ENCODE measurements around the gene ELOVL7.
"Not testable (repeated sequence)": the region's sequence is repeated elsewhere in the genome, so short reads cannot be mapped to it uniquely, and the experiment has no call there.

ELOVL7 gene

DNA sequence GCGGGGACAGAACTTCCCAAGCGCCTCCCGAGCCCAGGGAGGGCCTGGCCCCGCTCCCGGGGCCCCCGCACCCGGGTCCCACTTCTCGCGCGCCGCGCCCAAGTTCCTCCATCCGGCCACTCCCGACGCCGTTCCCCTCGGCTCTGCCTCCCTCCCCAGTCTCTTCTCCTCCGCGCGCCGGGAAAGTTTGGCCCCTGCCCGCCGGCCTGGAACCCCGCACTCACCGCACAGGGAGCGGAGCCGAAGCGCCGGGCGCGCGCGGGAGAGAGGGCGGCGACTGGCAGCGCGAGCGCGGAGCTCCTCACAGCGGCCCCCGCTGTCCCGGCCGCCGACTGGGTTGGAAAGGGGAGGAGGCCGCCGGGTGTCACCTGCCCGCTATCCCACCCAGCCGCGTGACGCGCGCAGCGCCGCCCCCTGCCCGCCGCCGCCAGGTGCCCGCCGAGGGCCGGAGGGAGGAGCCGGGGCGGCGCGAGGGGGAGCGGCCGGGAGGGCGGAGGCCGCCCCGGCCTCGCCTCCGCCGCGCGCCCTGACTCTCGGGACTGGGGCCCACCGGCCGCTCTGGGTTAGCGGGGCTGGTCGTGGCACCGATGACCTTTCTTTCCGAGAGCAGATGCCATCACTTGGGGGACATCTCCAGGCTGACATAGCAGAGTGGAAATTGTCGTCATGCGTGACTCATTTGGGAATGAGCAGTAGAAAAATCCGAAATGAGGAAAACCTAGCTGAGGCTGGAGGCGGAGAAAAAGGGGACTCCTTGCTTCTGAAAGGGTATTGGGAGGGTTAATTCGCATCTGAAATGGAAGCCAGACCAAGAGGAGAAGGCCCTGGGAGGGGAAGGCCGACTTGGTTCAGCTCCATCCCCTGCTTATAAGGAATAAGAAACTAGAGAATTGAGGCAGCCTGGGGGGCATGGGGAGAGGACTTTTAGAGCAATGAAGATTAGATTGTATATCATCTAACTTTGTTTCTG lies at the start of gene ELOVL7:
ELOVL7 (minus strand) TSS at position 334 of the 970 bp plus-strand sequence. CDS start 56,872 bp downstream, outside the sequence.
- peak; percentile 27 for FAIRE-seq

GRCh38 chr5:60893521-60893920 lies 49.5 kb upstream of the ELOVL7 start:
- FAIRE-seq: no peak

DNA sequence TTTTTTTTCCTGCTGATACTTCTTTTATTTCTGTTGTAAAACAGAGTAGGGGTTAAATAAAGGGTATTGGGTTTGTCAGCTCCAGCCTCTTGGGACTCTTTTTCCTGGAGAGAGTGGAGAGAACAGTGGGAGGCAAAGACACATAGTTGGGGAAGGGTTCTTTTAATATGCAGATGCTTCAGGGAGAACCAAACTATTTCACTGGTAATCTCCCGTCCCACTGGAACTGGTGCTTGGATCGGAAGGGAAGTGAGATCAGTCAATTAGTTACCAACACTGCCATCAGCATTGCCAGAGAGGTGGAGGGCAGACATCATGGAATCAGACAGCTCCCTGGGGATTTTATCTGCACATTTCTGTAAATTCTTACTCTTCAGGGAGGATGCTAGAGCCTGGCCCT lies 47.6 kb upstream of the ELOVL7 start:
- FAIRE-seq: no peak

DNA sequence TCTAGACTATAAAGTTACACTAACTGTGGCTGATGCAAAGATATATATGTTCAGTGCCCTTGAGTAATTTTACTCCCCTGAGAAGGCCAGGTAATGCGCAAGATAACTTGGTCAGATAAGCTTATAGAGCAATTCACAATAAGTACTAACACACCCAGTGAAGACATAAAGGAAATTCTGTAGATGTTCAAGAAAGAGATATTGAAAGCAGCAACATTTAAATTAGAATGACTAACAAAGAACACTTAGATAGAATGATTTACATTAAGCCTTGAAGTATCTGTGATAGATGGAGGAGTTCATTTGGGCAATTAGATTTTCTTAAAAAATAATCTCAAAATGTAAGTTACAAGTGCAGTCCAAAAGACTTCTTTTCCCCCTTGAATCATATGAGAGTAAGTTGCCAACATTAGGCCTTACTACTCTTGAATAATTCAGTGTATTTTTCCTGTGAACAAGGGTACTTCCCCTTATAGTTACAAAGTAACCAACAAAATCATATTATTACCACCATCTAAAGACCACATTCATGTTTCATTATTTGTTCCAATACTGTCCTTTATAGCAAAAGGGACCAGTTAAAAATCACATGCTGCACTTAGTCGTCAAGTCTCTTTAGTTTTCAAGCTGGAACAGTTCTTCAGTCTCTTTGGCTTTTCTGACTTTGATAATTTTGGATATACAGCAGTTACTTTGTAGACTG lies 44.4 kb upstream of the ELOVL7 start:
- no peak for FAIRE-seq

GRCh38 chr5:60887746-60888145 lies 43.7 kb upstream of the ELOVL7 start:
- FAIRE-seq: no peak

- no peak for FAIRE-seq
Measured at GRCh38 chr5:60887096-60887495, 43.0 kb upstream of the ELOVL7 start.

GRCh38 chr5:60886158-60886557 lies 42.1 kb upstream of the ELOVL7 start:
- peak; percentile 9 for FAIRE-seq

GRCh38 chr5:60883229-60883628 lies 39.2 kb upstream of the ELOVL7 start:
- FAIRE-seq: no peak

GRCh38 chr5:60872892-60873291 lies 28.8 kb upstream of the ELOVL7 start:
- no peak for FAIRE-seq

- FAIRE-seq: no peak
Measured at GRCh38 chr5:60870857-60871256, 26.8 kb upstream of the ELOVL7 start.

- not testable (repeated sequence) for FAIRE-seq
Measured at GRCh38 chr5:60860572-60860971, 16.5 kb upstream of the ELOVL7 start.

- no peak for FAIRE-seq
Measured at GRCh38 chr5:60856066-60856465, 12.0 kb upstream of the ELOVL7 start.

DNA sequence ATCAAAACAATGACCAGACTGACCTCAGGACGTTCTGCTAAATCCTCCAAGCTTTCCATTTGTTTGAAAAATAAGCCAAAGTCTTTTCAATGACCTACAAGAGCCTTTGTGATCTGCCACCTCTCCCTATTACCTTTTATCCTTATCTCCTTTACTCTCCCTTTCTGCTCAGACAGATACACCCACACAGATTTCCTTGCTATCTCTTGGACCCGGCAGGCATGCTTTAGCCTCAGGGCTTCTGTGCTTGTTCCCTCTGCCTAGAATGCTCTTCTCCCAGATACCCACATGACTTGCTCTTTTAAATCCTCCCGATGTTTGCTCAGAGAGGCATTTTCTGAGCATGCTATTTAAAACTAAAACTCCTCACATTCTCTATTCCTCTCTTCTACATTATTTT lies 8.9 kb upstream of the ELOVL7 start:
- FAIRE-seq: no peak

DNA sequence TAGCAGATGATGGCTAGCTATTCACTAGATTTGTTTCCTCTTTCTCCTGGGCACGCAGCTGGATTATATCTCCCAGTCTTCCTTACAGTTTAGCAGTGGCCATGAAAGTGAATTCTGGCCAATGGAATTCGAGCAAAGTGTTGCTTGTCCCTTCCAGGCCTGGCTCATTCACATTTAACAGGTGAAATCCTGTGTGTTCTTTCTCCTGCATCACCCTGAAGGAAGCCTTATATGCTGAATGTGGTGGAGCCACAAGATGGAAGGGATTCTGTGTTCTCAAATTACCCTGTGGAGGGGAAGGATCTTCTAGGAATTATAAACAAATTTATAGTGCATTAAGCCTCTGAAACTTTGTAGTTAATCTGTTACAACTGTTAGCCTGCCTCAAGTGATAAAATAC lies 8.2 kb upstream of the ELOVL7 start:
- no peak for FAIRE-seq

DNA sequence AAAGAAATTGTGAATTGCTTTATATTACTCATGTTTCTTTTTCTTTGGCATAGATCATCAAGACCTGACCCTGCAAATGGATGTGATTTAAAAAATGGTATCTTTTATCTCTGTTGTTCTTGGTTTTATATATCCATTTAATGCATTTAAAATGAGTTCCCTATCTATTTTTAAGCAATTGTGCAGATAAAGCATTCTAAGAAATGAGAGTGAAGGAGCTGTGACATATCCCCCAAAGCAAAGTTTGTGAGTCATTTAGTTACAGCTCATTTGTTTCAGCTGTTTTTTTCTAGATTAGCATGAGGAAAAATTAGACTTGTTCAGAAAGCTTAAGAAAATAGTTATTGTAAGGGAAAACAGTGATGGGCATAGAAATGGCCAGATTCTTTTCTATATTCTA lies 7.6 kb upstream of the ELOVL7 start:
- FAIRE-seq: no peak

- FAIRE-seq: no peak
Measured at GRCh38 chr5:60846298-60846697, 2.2 kb upstream of the ELOVL7 start.

- FAIRE-seq: no peak
Measured at GRCh38 chr5:60843386-60843935, 608 bp downstream of the ELOVL7 start.

GRCh38 chr5:60842871-60843385 lies 1.1 kb downstream of the ELOVL7 start:
- FAIRE-seq: no peak

DNA sequence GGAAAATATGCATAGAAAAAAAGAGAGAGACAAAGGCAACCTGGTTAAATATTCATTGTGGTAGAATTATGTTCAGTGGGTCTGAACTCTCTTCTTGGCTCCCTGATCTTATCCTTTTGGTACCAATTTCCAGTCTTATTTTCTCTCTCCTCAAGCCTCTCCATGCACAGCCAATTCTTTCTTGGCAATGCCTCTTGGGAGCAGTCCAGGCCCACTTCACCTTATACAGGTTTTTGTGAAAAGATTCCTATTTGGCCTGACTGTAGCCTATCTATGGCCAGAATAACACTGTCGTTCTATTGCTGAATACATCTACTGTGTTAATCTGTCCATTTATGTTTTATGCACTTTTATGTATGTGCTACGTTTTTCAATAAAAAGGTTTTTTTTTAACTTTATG lies 2.7 kb downstream of the ELOVL7 start:
- FAIRE-seq: no peak

- no peak for FAIRE-seq
Measured at GRCh38 chr5:60836131-60836530, 7.9 kb downstream of the ELOVL7 start.

- FAIRE-seq: no peak
Measured at GRCh38 chr5:60835554-60835953, 8.5 kb downstream of the ELOVL7 start.

DNA sequence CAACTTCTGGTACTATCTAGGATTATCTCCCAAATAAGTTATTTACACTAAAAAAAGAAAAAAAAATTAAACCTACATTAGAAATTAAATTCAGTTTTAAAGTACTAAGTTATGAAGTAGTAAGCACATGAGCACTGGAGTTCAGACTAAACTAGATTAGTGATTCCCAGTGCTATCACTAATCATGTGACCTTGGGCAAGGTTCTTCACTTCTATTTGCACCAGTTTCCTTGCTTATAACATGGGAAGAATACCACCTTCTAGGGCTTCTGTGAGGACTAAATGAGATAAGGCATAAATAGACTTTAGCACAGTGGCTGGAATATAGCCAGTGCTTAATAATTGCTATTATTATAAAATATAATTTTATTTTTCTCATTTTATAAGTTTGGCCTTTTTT lies 10.5 kb downstream of the ELOVL7 start:
- FAIRE-seq: no peak

GRCh38 chr5:60830581-60831127 lies 13.4 kb downstream of the ELOVL7 start:
- FAIRE-seq: peak; percentile 77
